Activated naive CD8-positive, alpha-beta T cell treated with anti-CD3 and anti-CD28 coated beads, Interleukin-2, amount 50 U/mL, for 24 hours (primary cell): ENCODE data around the gene LILRB3.
"Not testable (repeated sequence)": the region's sequence is repeated elsewhere in the genome, so short reads cannot be mapped to it uniquely, and the experiment has no call there.

ENCODE experiments used
- ATAC-seq: fragments of 150-1000 bp; cut with Tn5 transposase; one replicate; pipeline ENCODE4 v1.10.0; 2021
- DNase-seq: peaks from one replicate; pipeline ENCODE4 v3.0.0; 2021
- H3K27ac Mint-ChIP-seq: one replicate; pipeline ENCODE4 v1.8.0; 2021; ENCODE audit warnings: mild to moderate bottlenecking, mixed read lengths
- H3K27me3 Mint-ChIP-seq: one replicate; pipeline ENCODE4 v1.8.0; 2021; ENCODE audit warnings: mixed read lengths
- H3K36me3 Mint-ChIP-seq: one replicate; pipeline ENCODE4 v1.8.0; 2021; ENCODE audit warnings: low read depth, mixed read lengths
- H3K4me1 Mint-ChIP-seq: one replicate; pipeline ENCODE4 v1.8.0; 2021; ENCODE audit warnings: mixed read lengths
- H3K4me3 Mint-ChIP-seq: one replicate; pipeline ENCODE4 v1.8.0; 2021; ENCODE audit warnings: mild to moderate bottlenecking, moderate library complexity, mixed read lengths
- H3K9me3 Mint-ChIP-seq: one replicate; pipeline ENCODE4 v1.8.0; 2021; ENCODE audit warnings: mixed read lengths

LILRB3 gene

GRCh38 chr19:54194463-54194862 lies 28.3 kb downstream of the LILRB3 start:
- H3K27me3 Mint-ChIP-seq, H3K4me3 Mint-ChIP-seq, DNase-seq, ATAC-seq, H3K9me3 Mint-ChIP-seq, H3K27ac Mint-ChIP-seq: not testable (repeated sequence)
- peaks cover 25% of the 10 kb centered on the region for H3K4me1 Mint-ChIP-seq
- peaks cover 20% of the 10 kb centered on the region for H3K36me3 Mint-ChIP-seq

- no peak for DNase-seq
- H3K36me3 Mint-ChIP-seq, result peaks cover 20% of the 10 kb centered on the region
- H3K27me3 Mint-ChIP-seq, result no peaks in the 10 kb centered on the region
- H3K4me3 Mint-ChIP-seq, result peak overlapping the region; percentile 21
- no peak for ATAC-seq
- H3K4me1 Mint-ChIP-seq, result peaks cover 20% of the 10 kb centered on the region
- H3K27ac Mint-ChIP-seq, result no peak overlapping the region
- no peaks in the 10 kb centered on the region for H3K9me3 Mint-ChIP-seq
Observed at GRCh38 chr19:54193011-54193410, 29.8 kb downstream of the LILRB3 start.

- H3K4me1 Mint-ChIP-seq, result peaks cover 30% of the 10 kb centered on the region
- peaks cover 25% of the 10 kb centered on the region for H3K36me3 Mint-ChIP-seq
- peak overlapping the region; percentile 88 for H3K27ac Mint-ChIP-seq
- DNase-seq (no peak), ATAC-seq (no peak)
- no peaks in the 10 kb centered on the region for H3K9me3 Mint-ChIP-seq
- no peaks in the 10 kb centered on the region for H3K27me3 Mint-ChIP-seq
- H3K4me3 Mint-ChIP-seq, result peak overlapping the region; percentile 85
Observed at GRCh38 chr19:54191811-54192453, 30.9 kb downstream of the LILRB3 start.

GRCh38 chr19:54191011-54191810 lies 31.6 kb downstream of the LILRB3 start, which contains the start of gene TSEN34:
Gene TSEN34, plus strand, starts transcription at chr19:54191308. Its CDS starts 57 bp downstream, at chr19:54191365.
- peaks cover 31% of the 10 kb centered on the region for H3K36me3 Mint-ChIP-seq
- ATAC-seq, result peak; percentile 20

GRCh38 chr19:54190503-54191010 lies 32.2 kb downstream of the LILRB3 start:
- Mint-ChIP-seq H3K4me1 (peaks cover 32% of the 10 kb centered on the region), H3K9me3 (no peaks in the 10 kb centered on the region), H3K27ac (peak overlapping the region; percentile 98), H3K27me3 (no peaks in the 10 kb centered on the region), H3K4me3 (peak overlapping the region; percentile 85), H3K36me3 (peaks cover 31% of the 10 kb centered on the region)
- ATAC-seq, result peak; percentile 63
- peak; percentile 100 for DNase-seq

More at GRCh38 chr19:54191011-54191810, 31.6 kb downstream of the LILRB3 start, which contains the start of gene TSEN34:
- Mint-ChIP-seq H3K4me3 (peak within 1 kb of the TSS; percentile 85), H3K4me1 (peaks cover 32% of the 10 kb centered on the region), H3K27ac (peak within 1 kb of the TSS; percentile 98), H3K9me3 (no peaks in the 10 kb centered on the region), H3K27me3 (no peaks in the 10 kb centered on the region)
- peak; percentile 89 for DNase-seq

GRCh38 chr19:54189735-54190502 lies 32.9 kb downstream of the LILRB3 start:
- ATAC-seq (peak; percentile 62), DNase-seq (peak; percentile 100)
- H3K27me3 Mint-ChIP-seq, result no peaks in the 10 kb centered on the region
- peak overlapping the region; percentile 85 for H3K4me3 Mint-ChIP-seq
- peak overlapping the region; percentile 98 for H3K27ac Mint-ChIP-seq
- H3K4me1 Mint-ChIP-seq, result peaks cover 32% of the 10 kb centered on the region
- H3K36me3 Mint-ChIP-seq, result peaks cover 31% of the 10 kb centered on the region
- H3K9me3 Mint-ChIP-seq, result no peaks in the 10 kb centered on the region

GRCh38 chr19:54189145-54189734 lies 33.6 kb downstream of the LILRB3 start, which contains the start of gene MBOAT7:
Gene MBOAT7, minus strand, starts transcription at chr19:54189580. Its CDS starts 1,072 bp downstream, at chr19:54188508.
- no peak for DNase-seq
- H3K9me3 Mint-ChIP-seq, result no peaks in the 10 kb centered on the region
- peak within 1 kb of the TSS; percentile 98 for H3K27ac Mint-ChIP-seq
- H3K4me1 Mint-ChIP-seq, result peaks cover 32% of the 10 kb centered on the region
- peak within 1 kb of the TSS; percentile 85 for H3K4me3 Mint-ChIP-seq
- no peaks in the 10 kb centered on the region for H3K27me3 Mint-ChIP-seq
- H3K36me3 Mint-ChIP-seq, result peaks cover 29% of the 10 kb centered on the region
- peak; percentile 8 for ATAC-seq

GRCh38 chr19:54188215-54188871 lies 34.5 kb downstream of the LILRB3 start:
- peaks cover 32% of the 10 kb centered on the region for H3K4me1 Mint-ChIP-seq
- ATAC-seq, result no peak
- H3K4me3 Mint-ChIP-seq, result peak overlapping the region; percentile 85
- H3K27ac Mint-ChIP-seq, result peak overlapping the region; percentile 89
- peak; percentile 65 for DNase-seq
- no peaks in the 10 kb centered on the region for H3K9me3 Mint-ChIP-seq
- no peaks in the 10 kb centered on the region for H3K27me3 Mint-ChIP-seq
- peaks cover 33% of the 10 kb centered on the region for H3K36me3 Mint-ChIP-seq

GRCh38 chr19:54186934-54187381 lies 35.8 kb downstream of the LILRB3 start:
- H3K27ac Mint-ChIP-seq, result peak overlapping the region; percentile 37
- H3K4me3 Mint-ChIP-seq, result peak overlapping the region; percentile 85
- no peaks in the 10 kb centered on the region for H3K27me3 Mint-ChIP-seq
- ATAC-seq (no peak), DNase-seq (no peak)
- peaks cover 27% of the 10 kb centered on the region for H3K36me3 Mint-ChIP-seq
- peaks cover 22% of the 10 kb centered on the region for H3K4me1 Mint-ChIP-seq
- no peaks in the 10 kb centered on the region for H3K9me3 Mint-ChIP-seq

GRCh38 chr19:54186351-54186750 lies 36.5 kb downstream of the LILRB3 start:
- Mint-ChIP-seq H3K9me3 (no peaks in the 10 kb centered on the region), H3K27me3 (no peaks in the 10 kb centered on the region), H3K36me3 (peaks cover 28% of the 10 kb centered on the region), H3K4me1 (peaks cover 18% of the 10 kb centered on the region), H3K4me3 (no peak overlapping the region), H3K27ac (no peak overlapping the region)
- DNase-seq (no peak), ATAC-seq (no peak)

GRCh38 chr19:54183431-54183830 lies 39.4 kb downstream of the LILRB3 start:
- no peak overlapping the region for H3K27ac Mint-ChIP-seq
- ATAC-seq (no peak), DNase-seq (no peak)
- H3K4me3 Mint-ChIP-seq, result no peak overlapping the region
- H3K36me3 Mint-ChIP-seq, result peaks cover 40% of the 10 kb centered on the region
- no peaks in the 10 kb centered on the region for H3K27me3 Mint-ChIP-seq
- peaks cover 15% of the 10 kb centered on the region for H3K4me1 Mint-ChIP-seq
- no peaks in the 10 kb centered on the region for H3K9me3 Mint-ChIP-seq

GRCh38 chr19:54181894-54182293 lies 40.9 kb downstream of the LILRB3 start:
- not testable (repeated sequence) for ATAC-seq, H3K27me3 Mint-ChIP-seq, DNase-seq, H3K4me1 Mint-ChIP-seq, H3K27ac Mint-ChIP-seq, H3K9me3 Mint-ChIP-seq, H3K4me3 Mint-ChIP-seq
- H3K36me3 Mint-ChIP-seq, result peaks cover 40% of the 10 kb centered on the region

- Mint-ChIP-seq H3K4me3 (no peak overlapping the region), H3K36me3 (peaks cover 37% of the 10 kb centered on the region), H3K27me3 (no peaks in the 10 kb centered on the region), H3K4me1 (no peaks in the 10 kb centered on the region), H3K9me3 (no peaks in the 10 kb centered on the region), H3K27ac (no peak overlapping the region)
- no peak for DNase-seq
- ATAC-seq, result no peak
Observed at GRCh38 chr19:54180691-54181091, 42.1 kb downstream of the LILRB3 start.
